Measurements from ENCODE around the gene MAP7D1. TPM values are rescaled to one million over a fixed set of nuclear protein-coding genes. Genes with fewer than 3 reads are reported as not detected.

Gene MAP7D1
- total RNA-seq, 1 donor from 2014 or later: 363 TPM

GRCh38 chr1:36116901-36117300 lies 39.1 kb upstream of the MAP7D1 start:
- TF ChIP-seq, protein P1, sequence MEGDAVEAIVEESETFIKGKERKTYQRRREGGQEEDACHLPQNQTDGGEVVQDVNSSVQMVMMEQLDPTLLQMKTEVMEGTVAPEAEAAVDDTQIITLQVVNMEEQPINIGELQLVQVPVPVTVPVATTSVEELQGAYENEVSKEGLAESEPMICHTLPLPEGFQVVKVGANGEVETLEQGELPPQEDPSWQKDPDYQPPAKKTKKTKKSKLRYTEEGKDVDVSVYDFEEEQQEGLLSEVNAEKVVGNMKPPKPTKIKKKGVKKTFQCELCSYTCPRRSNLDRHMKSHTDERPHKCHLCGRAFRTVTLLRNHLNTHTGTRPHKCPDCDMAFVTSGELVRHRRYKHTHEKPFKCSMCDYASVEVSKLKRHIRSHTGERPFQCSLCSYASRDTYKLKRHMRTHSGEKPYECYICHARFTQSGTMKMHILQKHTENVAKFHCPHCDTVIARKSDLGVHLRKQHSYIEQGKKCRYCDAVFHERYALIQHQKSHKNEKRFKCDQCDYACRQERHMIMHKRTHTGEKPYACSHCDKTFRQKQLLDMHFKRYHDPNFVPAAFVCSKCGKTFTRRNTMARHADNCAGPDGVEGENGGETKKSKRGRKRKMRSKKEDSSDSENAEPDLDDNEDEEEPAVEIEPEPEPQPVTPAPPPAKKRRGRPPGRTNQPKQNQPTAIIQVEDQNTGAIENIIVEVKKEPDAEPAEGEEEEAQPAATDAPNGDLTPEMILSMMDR (IDR thresholded peaks at IDR 0.05; ENCODE audit: borderline replicate concordance): no peak
- intact Hi-C loops (cut with micrococcal nuclease): no loop called here
- DNase-seq: no peak
- Histone ChIP-seq H3K36me3 (no peaks in the 10 kb centered on the region), H3K4me1 (peaks cover 8% of the 10 kb centered on the region), H3K9me3 (replicated peaks) (no peaks in the 10 kb centered on the region), H3K27ac (replicated peaks) (no peak overlapping the region), H3K4me3 (no peak overlapping the region), H3K27me3 (ENCODE audit: low read depth) (no peaks in the 10 kb centered on the region)

- intact Hi-C loops (cut with micrococcal nuclease): no loop called here
- no peak overlapping the region for H3K4me3 ChIP-seq
- TF ChIP-seq, protein P1 (IDR thresholded peaks at IDR 0.05; ENCODE audit: borderline replicate concordance): no peak
- no peak overlapping the region for H3K27ac ChIP-seq (replicated peaks)
- H3K27me3 ChIP-seq (ENCODE audit: low read depth): no peaks in the 10 kb centered on the region
- no peaks in the 10 kb centered on the region for H3K9me3 ChIP-seq (replicated peaks)
- H3K4me1 ChIP-seq: peaks cover 8% of the 10 kb centered on the region
- DNase-seq: no peak
- H3K36me3 ChIP-seq: no peaks in the 10 kb centered on the region
These were observed 37.3 kb upstream of the MAP7D1 start for GRCh38 chr1:36118447-36119204.

- TF ChIP-seq, protein P1 (IDR thresholded peaks at IDR 0.05; ENCODE audit: borderline replicate concordance): no peak
- Histone ChIP-seq H3K36me3 (no peaks in the 10 kb centered on the region), H3K27ac (replicated peaks) (no peak overlapping the region), H3K9me3 (replicated peaks) (no peaks in the 10 kb centered on the region), H3K27me3 (ENCODE audit: low read depth) (peaks cover 6% of the 10 kb centered on the region), H3K4me3 (no peak overlapping the region), H3K4me1 (peaks cover 10% of the 10 kb centered on the region)
- intact Hi-C loops (cut with micrococcal nuclease): no loop called here
- no peak for DNase-seq
These were observed 36.5 kb upstream of the MAP7D1 start for GRCh38 chr1:36119456-36119855.

GRCh38 chr1:36122062-36123030 lies 33.6 kb upstream of the MAP7D1 start:
- TF ChIP-seq, protein P1 (IDR thresholded peaks at IDR 0.05; ENCODE audit: borderline replicate concordance): no peak
- Histone ChIP-seq H3K27me3 (ENCODE audit: low read depth) (peaks cover 22% of the 10 kb centered on the region), H3K9me3 (replicated peaks) (no peaks in the 10 kb centered on the region), H3K36me3 (no peaks in the 10 kb centered on the region), H3K4me1 (peaks cover 14% of the 10 kb centered on the region), H3K27ac (replicated peaks) (peak overlapping the region; percentile 23), H3K4me3 (no peak overlapping the region)
- intact Hi-C loops (cut with micrococcal nuclease): no loop called here
- no peak for DNase-seq

DNA sequence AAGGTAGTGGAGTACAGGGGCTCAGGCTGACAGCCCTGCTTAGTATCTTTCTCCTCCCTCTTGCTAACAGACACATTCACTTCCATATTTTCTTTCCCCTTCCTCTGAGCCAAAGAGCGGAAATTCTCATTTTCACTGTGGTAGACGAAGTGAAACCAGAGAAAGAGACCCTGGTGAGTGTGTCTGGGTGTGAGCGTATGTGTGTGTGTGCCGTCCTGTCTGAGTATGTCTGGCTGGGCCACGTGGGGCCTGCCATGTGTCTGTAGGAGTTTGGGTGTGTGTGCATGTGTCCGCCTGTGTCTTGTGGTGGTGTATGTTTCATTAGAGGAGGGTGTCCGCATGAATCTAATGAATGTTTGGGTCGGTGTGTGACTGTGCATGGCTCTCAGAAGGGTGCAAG lies 32.6 kb upstream of the MAP7D1 start:
- Histone ChIP-seq H3K27me3 (ENCODE audit: low read depth) (peaks cover 22% of the 10 kb centered on the region), H3K36me3 (no peaks in the 10 kb centered on the region), H3K27ac (replicated peaks) (peak overlapping the region; percentile 23), H3K9me3 (replicated peaks) (no peaks in the 10 kb centered on the region), H3K4me1 (peaks cover 14% of the 10 kb centered on the region), H3K4me3 (no peak overlapping the region)
- TF ChIP-seq, protein P1 (IDR thresholded peaks at IDR 0.05; ENCODE audit: borderline replicate concordance): no peak
- DNase-seq: no peak
- intact Hi-C loops (cut with micrococcal nuclease): no loop called here

Data from left ventricle myocardium inferior (tissue), 1 donor.